HepG2 (cell line): Measurements from ENCODE around the gene ZFP36L2. TPM values are rescaled to one million over a fixed set of nuclear protein-coding genes. Genes with fewer than 3 reads are reported as not detected.

Experiments
- HMG20B ChIP-seq: conservative IDR thresholded peaks from 2 replicates; pipeline ENCODE4 v1.6.1; 2016; ENCODE audit warnings: missing genetic modification reagents, missing compliant biosample characterization
- HNF4A ChIP-seq: sonication (generic); formaldehyde crosslinking; IDR thresholded peaks from 2 replicates; pipeline ENCODE4 v1.4.0; 2020; ENCODE audit warnings: missing genetic modification reagents
- IKZF4 ChIP-seq: sonication (generic); formaldehyde crosslinking; IDR thresholded peaks from 2 replicates; pipeline ENCODE4 v1.5.1; 2020; ENCODE audit warnings: borderline replicate concordance, mild to moderate bottlenecking, low read depth, missing genetic modification reagents; ENCODE audit errors: not compliant biosample characterization
- JUNB ChIP-seq: sonication (generic); formaldehyde crosslinking; IDR thresholded peaks from 2 replicates; pipeline ENCODE4 v1.8.0; 2022; ENCODE audit warnings: missing genetic modification reagents, mild to moderate bottlenecking, borderline replicate concordance
- ONECUT2 ChIP-seq: sonication (generic); formaldehyde crosslinking; IDR thresholded peaks from 2 replicates; pipeline ENCODE4 v1.4.0; 2020; ENCODE audit warnings: missing genetic modification reagents
- SMAD9 ChIP-seq: sonication (generic); formaldehyde crosslinking; IDR thresholded peaks from 2 replicates; pipeline ENCODE4 v1.5.1; 2020; ENCODE audit warnings: mild to moderate bottlenecking, missing genetic modification reagents
- SMARCE1 ChIP-seq: fragments of 450-650 bp; IDR thresholded peaks from 2 replicates; pipeline ENCODE4 v1.6.1; 2017; ENCODE audit warnings: borderline replicate concordance
- SMC3 ChIP-seq: IDR thresholded peaks from 2 replicates; pipeline ENCODE4 v1.6.1; 2011; ENCODE audit warnings: low read length, improper control_type of control experiment
- TAF1 ChIP-seq: sonication (generic); formaldehyde crosslinking; IDR thresholded peaks from 2 replicates; pipeline ENCODE4 v1.4.0; 2020; ENCODE audit warnings: missing genetic modification reagents
- TCF12 ChIP-seq, 2 experiments: fragments of 450-650 bp in 1 of 2; sonication (generic) in 1 of 2; formaldehyde crosslinking in 1 of 2; IDR thresholded peaks; 2 replicates each; pipeline versions ENCODE4 v1.6.1 to v1.8.0; 2017 to 2022; ENCODE audit warnings: antibody characterized with exemption in 1 of 2, mild to moderate bottlenecking in 1 of 2, missing genetic modification reagents in 1 of 2, moderate library complexity in 1 of 2
- WIZ ChIP-seq: sonication (generic); formaldehyde crosslinking; IDR thresholded peaks from 2 replicates; pipeline ENCODE4 v1.5.1; 2020; ENCODE audit warnings: mild to moderate bottlenecking, missing genetic modification reagents
- ZNF12 ChIP-seq: sonication (generic); formaldehyde crosslinking; IDR thresholded peaks from 2 replicates; pipeline ENCODE4 v1.5.0; 2020; ENCODE audit warnings: missing genetic modification reagents
- ZNF121 ChIP-seq: sonication (generic); formaldehyde crosslinking; IDR thresholded peaks from 2 replicates; pipeline ENCODE4 v1.5.0; 2020; ENCODE audit warnings: mild to moderate bottlenecking, missing genetic modification reagents
- ZNF263 ChIP-seq: sonication (generic); formaldehyde crosslinking; IDR thresholded peaks from 2 replicates; pipeline ENCODE4 v1.4.0; 2020; ENCODE audit warnings: missing genetic modification reagents
- ZNF326 ChIP-seq: sonication (generic); formaldehyde crosslinking; IDR thresholded peaks from 2 replicates; pipeline ENCODE4 v1.4.0; 2020; ENCODE audit warnings: missing genetic modification reagents, borderline replicate concordance
- ZNF383 ChIP-seq: sonication (generic); formaldehyde crosslinking; IDR thresholded peaks from 2 replicates; pipeline ENCODE4 v1.4.0; 2020; ENCODE audit warnings: missing genetic modification reagents, mild to moderate bottlenecking, borderline replicate concordance
- ZNF557 ChIP-seq: sonication (generic); formaldehyde crosslinking; IDR thresholded peaks from 2 replicates; pipeline ENCODE4 v1.4.0; 2020; ENCODE audit warnings: missing genetic modification reagents
- ZNF567 ChIP-seq: sonication (generic); formaldehyde crosslinking; IDR thresholded peaks from 2 replicates; pipeline ENCODE4 v1.8.1; 2023; ENCODE audit warnings: mild to moderate bottlenecking, missing genetic modification reagents, borderline replicate concordance
- ZNF766 ChIP-seq: sonication (generic); formaldehyde crosslinking; IDR thresholded peaks from 2 replicates; pipeline ENCODE4 v1.5.0; 2020; ENCODE audit warnings: missing genetic modification reagents, borderline replicate concordance
- ZSCAN12 ChIP-seq: sonication (generic); formaldehyde crosslinking; IDR thresholded peaks from 2 replicates; pipeline ENCODE4 v1.9.0; 2021; ENCODE audit warnings: mild to moderate bottlenecking, missing genetic modification reagents
- polyA plus RNA-seq, 8 experiments: library from polyadenylated mRNA; depleted of rRNA in 3 of 8; stranded (reverse) in 7 of 8; unstranded in 1 of 8; fragments of >200 nt; fragmentation: Illumina TruSeq in 4 of 8; extraction: Trizol in 4 of 8; gene quantifications; 2 replicates each; pipeline versions ENCODE4 v1.2.1 to v1.2.3, GENCODE V29; 2011 to 2016; ENCODE audit warnings: low read depth in 4 of 8, missing spikeins in 1 of 8, mixed read lengths in 1 of 8; ENCODE audit not compliant: insufficient read depth in 1 of 8
- total RNA-seq, 5 experiments: library from RNA; depleted of rRNA; stranded (reverse); fragments of >200 nt; fragmentation: Illumina TruSeq; extraction: Trizol; gene quantifications; 2 replicates each; pipeline ENCODE4 v1.2.3, GENCODE V29; 2016; ENCODE audit warnings: low read depth in 1 of 5
- TF ChIP-seq, protein P1 (sequence below): sonication (generic); formaldehyde crosslinking; IDR thresholded peaks from 2 replicates; pipeline ENCODE4 v1.5.1; 2020; ENCODE audit warnings: missing genetic modification reagents, mild to moderate bottlenecking, borderline replicate concordance
- TF ChIP-seq, protein P2 (sequence below): sonication (generic); formaldehyde crosslinking; IDR thresholded peaks from 2 replicates; pipeline ENCODE4 v1.4.0; 2020; ENCODE audit warnings: missing genetic modification reagents
- TF ChIP-seq, protein P3 (sequence below): sonication (generic); formaldehyde crosslinking; IDR thresholded peaks from 2 replicates; pipeline ENCODE4 v1.4.0; 2020; ENCODE audit warnings: mild to moderate bottlenecking, missing genetic modification reagents

Gene ZFP36L2
- total and polyA plus RNA-seq, 2 of the 13 experiments (the other 11 are each of a cell fraction or from before 2014, with no cell fraction given), result 11.2 to 21.8 TPM

GRCh38 chr2:43194121-43194869, 32.1 kb downstream of the ZFP36L2 start (continued):
- TF ChIP-seq HMG20B (CRISPR knock-in tag) (no peak; the same call in 1 of the 2 replicates), ZNF383 (CRISPR knock-in tag) (no peak), SMC3 (no peak), SMAD9 (no peak), ZNF326 (CRISPR knock-in tag) (no peak), JUNB (CRISPR knock-in tag) (no peak; the same call in 1 of the 2 replicates), ZNF567 (CRISPR knock-in tag) (peak; percentile 77; the same call in 1 of the 2 replicates), IKZF4 (CRISPR knock-in tag) (peak; percentile 64), ZNF263 (CRISPR knock-in tag) (peak; percentile 74; the same call in 1 of the 2 replicates), ZSCAN12 (no peak), TAF1 (peak; percentile 75; the same call in 1 of the 2 replicates), TCF12 (IDR thresholded peaks at IDR 0.05) (no peak), TCF12 (CRISPR knock-in tag; IDR thresholded peaks at IDR 0.05) (peak; percentile 97), ZNF121 (CRISPR knock-in tag) (peak; percentile 73), SMARCE1 (no peak), ONECUT2 (CRISPR knock-in tag) (no peak; the same call in 1 of the 2 replicates), ZNF766 (CRISPR knock-in tag) (peak; percentile 16; the same call in 1 of the 2 replicates), ZNF557 (0 out of 2 replicates have a peak, but pooled peaks have one; percentile 52), ZNF12 (CRISPR knock-in tag) (no peak; the same call in 1 of the 2 replicates), HNF4A (CRISPR knock-in tag) (peak; percentile 98), WIZ (CRISPR knock-in tag) (no peak; the same call in 1 of the 2 replicates)
- TF ChIP-seq, protein P1, sequence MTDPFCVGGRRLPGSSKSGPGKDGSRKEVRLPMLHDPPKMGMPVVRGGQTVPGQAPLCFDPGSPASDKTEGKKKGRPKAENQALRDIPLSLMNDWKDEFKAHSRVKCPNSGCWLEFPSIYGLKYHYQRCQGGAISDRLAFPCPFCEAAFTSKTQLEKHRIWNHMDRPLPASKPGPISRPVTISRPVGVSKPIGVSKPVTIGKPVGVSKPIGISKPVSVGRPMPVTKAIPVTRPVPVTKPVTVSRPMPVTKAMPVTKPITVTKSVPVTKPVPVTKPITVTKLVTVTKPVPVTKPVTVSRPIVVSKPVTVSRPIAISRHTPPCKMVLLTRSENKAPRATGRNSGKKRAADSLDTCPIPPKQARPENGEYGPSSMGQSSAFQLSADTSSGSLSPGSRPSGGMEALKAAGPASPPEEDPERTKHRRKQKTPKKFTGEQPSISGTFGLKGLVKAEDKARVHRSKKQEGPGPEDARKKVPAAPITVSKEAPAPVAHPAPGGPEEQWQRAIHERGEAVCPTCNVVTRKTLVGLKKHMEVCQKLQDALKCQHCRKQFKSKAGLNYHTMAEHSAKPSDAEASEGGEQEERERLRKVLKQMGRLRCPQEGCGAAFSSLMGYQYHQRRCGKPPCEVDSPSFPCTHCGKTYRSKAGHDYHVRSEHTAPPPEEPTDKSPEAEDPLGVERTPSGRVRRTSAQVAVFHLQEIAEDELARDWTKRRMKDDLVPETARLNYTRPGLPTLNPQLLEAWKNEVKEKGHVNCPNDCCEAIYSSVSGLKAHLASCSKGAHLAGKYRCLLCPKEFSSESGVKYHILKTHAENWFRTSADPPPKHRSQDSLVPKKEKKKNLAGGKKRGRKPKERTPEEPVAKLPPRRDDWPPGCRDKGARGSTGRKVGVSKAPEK, result 0 out of 2 replicates have a peak, but pooled peaks have one; percentile 47
- TF ChIP-seq, protein P2, sequence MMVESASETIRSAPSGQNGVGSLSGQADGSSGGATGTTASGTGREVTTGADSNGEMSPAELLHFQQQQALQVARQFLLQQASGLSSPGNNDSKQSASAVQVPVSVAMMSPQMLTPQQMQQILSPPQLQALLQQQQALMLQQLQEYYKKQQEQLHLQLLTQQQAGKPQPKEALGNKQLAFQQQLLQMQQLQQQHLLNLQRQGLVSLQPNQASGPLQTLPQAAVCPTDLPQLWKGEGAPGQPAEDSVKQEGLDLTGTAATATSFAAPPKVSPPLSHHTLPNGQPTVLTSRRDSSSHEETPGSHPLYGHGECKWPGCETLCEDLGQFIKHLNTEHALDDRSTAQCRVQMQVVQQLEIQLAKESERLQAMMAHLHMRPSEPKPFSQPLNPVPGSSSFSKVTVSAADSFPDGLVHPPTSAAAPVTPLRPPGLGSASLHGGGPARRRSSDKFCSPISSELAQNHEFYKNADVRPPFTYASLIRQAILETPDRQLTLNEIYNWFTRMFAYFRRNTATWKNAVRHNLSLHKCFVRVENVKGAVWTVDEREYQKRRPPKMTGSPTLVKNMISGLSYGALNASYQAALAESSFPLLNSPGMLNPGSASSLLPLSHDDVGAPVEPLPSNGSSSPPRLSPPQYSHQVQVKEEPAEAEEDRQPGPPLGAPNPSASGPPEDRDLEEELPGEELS (CRISPR knock-in tag), result peak; percentile 96
- TF ChIP-seq, protein P3, sequence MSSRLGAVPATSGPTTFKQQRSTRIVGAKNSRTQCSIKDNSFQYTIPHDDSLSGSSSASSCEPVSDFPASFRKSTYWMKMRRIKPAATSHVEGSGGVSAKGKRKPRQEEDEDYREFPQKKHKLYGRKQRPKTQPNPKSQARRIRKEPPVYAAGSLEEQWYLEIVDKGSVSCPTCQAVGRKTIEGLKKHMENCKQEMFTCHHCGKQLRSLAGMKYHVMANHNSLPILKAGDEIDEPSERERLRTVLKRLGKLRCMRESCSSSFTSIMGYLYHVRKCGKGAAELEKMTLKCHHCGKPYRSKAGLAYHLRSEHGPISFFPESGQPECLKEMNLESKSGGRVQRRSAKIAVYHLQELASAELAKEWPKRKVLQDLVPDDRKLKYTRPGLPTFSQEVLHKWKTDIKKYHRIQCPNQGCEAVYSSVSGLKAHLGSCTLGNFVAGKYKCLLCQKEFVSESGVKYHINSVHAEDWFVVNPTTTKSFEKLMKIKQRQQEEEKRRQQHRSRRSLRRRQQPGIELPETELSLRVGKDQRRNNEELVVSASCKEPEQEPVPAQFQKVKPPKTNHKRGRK, result no peak
